ENCODE measurements around the gene ENOX2. TPM values are rescaled to one million over a fixed set of nuclear protein-coding genes. Genes with fewer than 3 reads are reported as not detected.
A peak's percentile ranks its signal among the peaks of the same experiment; 100 is the strongest.

The ENOX2 gene
- total RNA-seq, 1 donor from 2014 or later: 15.1 TPM

GRCh38 chrX:130696542-130696941 lies 206.5 kb downstream of the ENOX2 start:
- no peak for ATAC-seq

GRCh38 chrX:130695931-130696330 lies 207.1 kb downstream of the ENOX2 start:
- no peak for ATAC-seq

- no peak for ATAC-seq
These were observed 208.0 kb downstream of the ENOX2 start for GRCh38 chrX:130694983-130695382.

- peak; percentile 31 for ATAC-seq
These were observed 211.4 kb downstream of the ENOX2 start for GRCh38 chrX:130691576-130691975.

- ATAC-seq: no peak
These were observed 214.6 kb downstream of the ENOX2 start for GRCh38 chrX:130688360-130688759.

- ATAC-seq: no peak
These were observed 220.0 kb downstream of the ENOX2 start for GRCh38 chrX:130682990-130683389.

GRCh38 chrX:130680164-130681035 lies 222.6 kb downstream of the ENOX2 start:
- ATAC-seq: no peak

GRCh38 chrX:130676861-130677260 lies 226.1 kb downstream of the ENOX2 start:
- ATAC-seq: no peak

GRCh38 chrX:130672214-130672613 lies 230.8 kb downstream of the ENOX2 start:
- ATAC-seq: no peak

- ATAC-seq: no peak
These were observed 233.8 kb downstream of the ENOX2 start for GRCh38 chrX:130669233-130669632.

GRCh38 chrX:130665263-130665662 lies 237.7 kb downstream of the ENOX2 start:
- no peak for ATAC-seq

GRCh38 chrX:130658310-130658709 lies 244.7 kb downstream of the ENOX2 start:
- no peak for ATAC-seq

- ATAC-seq: no peak
These were observed 248.5 kb downstream of the ENOX2 start for GRCh38 chrX:130654409-130654950.

GRCh38 chrX:130652824-130653578 lies 250.0 kb downstream of the ENOX2 start:
- ATAC-seq: no peak

GRCh38 chrX:130649738-130650137 lies 253.3 kb downstream of the ENOX2 start:
- no peak for ATAC-seq

GRCh38 chrX:130647468-130647867 lies 255.5 kb downstream of the ENOX2 start:
- ATAC-seq: no peak

- no peak for ATAC-seq
These were observed 256.9 kb downstream of the ENOX2 start for GRCh38 chrX:130645955-130646583.

- no peak for ATAC-seq
These were observed 265.4 kb downstream of the ENOX2 start for GRCh38 chrX:130637591-130637990.

GRCh38 chrX:130636277-130636676 lies 266.7 kb downstream of the ENOX2 start:
- ATAC-seq: peak; percentile 53

- no peak for ATAC-seq
These were observed 272.0 kb downstream of the ENOX2 start for GRCh38 chrX:130631011-130631410.

- ATAC-seq: no peak
These were observed 274.5 kb downstream of the ENOX2 start for GRCh38 chrX:130628516-130628915.

- ATAC-seq: no peak
These were observed 276.5 kb downstream of the ENOX2 start for GRCh38 chrX:130626521-130626920.

- ATAC-seq: no peak
These were observed 277.6 kb downstream of the ENOX2 start for GRCh38 chrX:130625386-130625785.
